SK-N-SH (cell line): ENCODE measurements around the gene SEMA4D. TPM values are rescaled to one million over a fixed set of nuclear protein-coding genes. Genes with fewer than 3 reads are reported as not detected.

Experiments
- CTCF ChIA-PET: fragments of 300-600, 350-600 bp; formaldehyde crosslinking; extraction: SDS; loops from one replicate; lab custom pipeline; 2021; lab: Yijun Ruan, JAX
- POLR2A ChIA-PET: fragments of 350-600 bp; sonication (Branson Sonifier 250); formaldehyde crosslinking; extraction: SDS; loops from one replicate; lab custom pipeline; 2020; ENCODE audit warnings: antibody characterized with exemption, inconsistent platforms; lab: Yijun Ruan, JAX
- DNase-seq: peaks from one replicate; pipeline ENCODE4 v3.0.0; 2012
- H2AFZ ChIP-seq: fragments of 200-600 bp; sonication (generic); 2 replicates; pipeline ENCODE4 v1.8.1; 2016; ENCODE audit warnings: antibody characterized with exemption, mild to moderate bottlenecking, low read depth
- H3F3A ChIP-seq: fragments of 200-600 bp; sonication (generic); replicated peaks from 2 replicates; pipeline ENCODE3; 2016; ENCODE audit warnings: antibody characterized with exemption, mild to moderate bottlenecking; ENCODE audit not compliant: insufficient read depth
- H3K27ac ChIP-seq, 2 experiments: fragments of 200-500 bp in 1 of 2; fragments of 200-600 bp in 1 of 2; sonication (Bioruptor generic) in 1 of 2; sonication (generic), shearing (Covaris generic) in 1 of 2; 2 replicates each; pipeline versions ENCODE4 v1.5.1 to v1.6.1; 2014 to 2016; ENCODE audit warnings: low read depth in 2 of 2, inconsistent platforms in 1 of 2, low read length in 1 of 2, mild to moderate bottlenecking in 1 of 2, mixed read lengths in 1 of 2
- H3K27me3 ChIP-seq: fragments of 200-600 bp; sonication (generic), shearing (Covaris generic); 2 replicates; pipeline ENCODE4 v1.6.1; 2016; ENCODE audit warnings: mixed run types; ENCODE audit not compliant: insufficient read depth
- H3K36me3 ChIP-seq, 2 experiments: fragments of 200-500 bp in 1 of 2; fragments of 200-600 bp in 1 of 2; sonication (Bioruptor generic) in 1 of 2; sonication (generic) in 1 of 2; replicated peaks in 1 of 2; 2 replicates each; pipeline versions ENCODE3 to v1.5.1; 2014 to 2016; ENCODE audit warnings: low read length in 1 of 2, mild to moderate bottlenecking in 1 of 2; ENCODE audit not compliant: insufficient read depth in 2 of 2, control insufficient read depth in 1 of 2
- H3K4me1 ChIP-seq, 2 experiments: fragments of 200-500 bp in 1 of 2; fragments of 200-600 bp in 1 of 2; sonication (Bioruptor generic) in 1 of 2; sonication (generic), shearing (Covaris generic) in 1 of 2; 2 replicates each; pipeline versions ENCODE4 v1.5.1 to v1.6.1; 2014 to 2016; ENCODE audit warnings: low read depth in 1 of 2, low read length in 1 of 2, mixed run types in 1 of 2; ENCODE audit not compliant: insufficient read depth in 2 of 2, control insufficient read depth in 1 of 2
- H3K4me2 ChIP-seq: fragments of 200-600 bp; sonication (generic), shearing (Covaris generic); 2 replicates; pipeline ENCODE4 v1.6.1; 2017; ENCODE audit warnings: mixed run types
- H3K4me3 ChIP-seq, 2 experiments: fragments of 200-500 bp in 1 of 2; fragments of 200-600 bp in 1 of 2; sonication (Bioruptor generic) in 1 of 2; sonication (generic), shearing (Covaris generic) in 1 of 2; 2 replicates each; pipeline versions ENCODE4 v1.5.1 to v1.8.1; 2014 to 2016; ENCODE audit warnings: low read depth in 2 of 2, inconsistent platforms in 1 of 2, low read length in 1 of 2, mild to moderate bottlenecking in 1 of 2, mixed read lengths in 1 of 2, moderate library complexity in 1 of 2
- H3K79me2 ChIP-seq: fragments of 200-600 bp; sonication (generic); 2 replicates; pipeline ENCODE4 v1.8.1; 2017; ENCODE audit warnings: mild to moderate bottlenecking; ENCODE audit not compliant: insufficient read depth
- H3K9ac ChIP-seq: fragments of 200-600 bp; sonication (generic); 2 replicates; pipeline ENCODE4 v1.6.1; 2017; ENCODE audit warnings: mixed run types
- H3K9me2 ChIP-seq: fragments of 200-600 bp; sonication (generic); 2 replicates; pipeline ENCODE4 v1.6.1; 2017; ENCODE audit warnings: mixed run types
- H3K9me3 ChIP-seq: fragments of 200-600 bp; sonication (generic); 2 replicates; pipeline ENCODE4 v1.6.1; 2017; ENCODE audit warnings: mixed run types, mild to moderate bottlenecking, moderate library complexity
- H4K20me1 ChIP-seq: fragments of 200-600 bp; sonication (generic); 2 replicates; pipeline ENCODE4 v1.6.1; 2017; ENCODE audit warnings: mild to moderate bottlenecking, mixed run types; ENCODE audit not compliant: insufficient read depth
- CTCF ChIP-seq: fragments of 200-600 bp; sonication (generic); IDR thresholded peaks from 2 replicates; pipeline ENCODE4 v1.6.1; 2017; ENCODE audit warnings: antibody characterized with exemption, mild to moderate bottlenecking, moderate library complexity
- EP300 ChIP-seq, 2 experiments: IDR thresholded peaks; 2 replicates each; pipeline versions ENCODE4 v1.4.0 to v1.6.1; 2012; ENCODE audit warnings: borderline replicate concordance in 1 of 2, low read depth in 1 of 2, low read length in 1 of 2
- FOSL2 ChIP-seq: IDR thresholded peaks from 2 replicates; pipeline ENCODE4 v1.4.0; 2012; ENCODE audit warnings: low read depth, mild to moderate bottlenecking, moderate library complexity, borderline replicate concordance
- FOXJ3 ChIP-seq: sonication (generic); formaldehyde crosslinking; IDR thresholded peaks from 2 replicates; pipeline ENCODE4 v1.5.1; 2020; ENCODE audit warnings: mild to moderate bottlenecking, missing genetic modification reagents
- GABPA ChIP-seq: IDR thresholded peaks from 2 replicates; pipeline ENCODE4 v1.4.0; 2012; ENCODE audit warnings: low read depth, mild to moderate bottlenecking
- MEF2A ChIP-seq: IDR thresholded peaks from 2 replicates; pipeline ENCODE4 v1.4.0; 2012; ENCODE audit warnings: low read depth, borderline replicate concordance
- MXI1 ChIP-seq: IDR thresholded peaks from 2 replicates; pipeline ENCODE4 v1.6.1; 2012; ENCODE audit warnings: mild to moderate bottlenecking, low read depth, low read length, improper control_type of control experiment
- NFIC ChIP-seq: IDR thresholded peaks from 2 replicates; pipeline ENCODE4 v1.4.0; 2012; ENCODE audit warnings: borderline replicate concordance
- NRF1 ChIP-seq: IDR thresholded peaks from 2 replicates; pipeline ENCODE4 v1.6.1; 2012; ENCODE audit warnings: low read depth, mild to moderate bottlenecking, low read length
- POLR2AphosphoS5 ChIP-seq: IDR thresholded peaks from 2 replicates; pipeline ENCODE4 v1.6.1; 2012; ENCODE audit warnings: low read depth, low read length
- RAD21 ChIP-seq: IDR thresholded peaks from 2 replicates; pipeline ENCODE4 v1.6.1; 2012; ENCODE audit warnings: mild to moderate bottlenecking, low read length
- RCOR1 ChIP-seq: fragments of 150-350 bp; IDR thresholded peaks from 2 replicates; pipeline ENCODE4 v1.6.1; 2017; ENCODE audit warnings: antibody characterized with exemption, low read length
- REST ChIP-seq: IDR thresholded peaks from 2 replicates; pipeline ENCODE4 v1.6.1; 2012; ENCODE audit warnings: mild to moderate bottlenecking, low read depth, low read length, moderate library complexity
- RXRA ChIP-seq: IDR thresholded peaks from 2 replicates; pipeline ENCODE4 v1.4.0; 2012; ENCODE audit warnings: low read depth, mild to moderate bottlenecking, borderline replicate concordance
- SIN3A ChIP-seq: IDR thresholded peaks from 2 replicates; pipeline ENCODE4 v1.6.1; 2012; ENCODE audit warnings: low read depth, mild to moderate bottlenecking, low read length, moderate library complexity, borderline replicate concordance
- TCF12 ChIP-seq: IDR thresholded peaks from 2 replicates; pipeline ENCODE4 v1.4.0; 2012
- TEAD4 ChIP-seq: IDR thresholded peaks from 2 replicates; pipeline ENCODE4 v1.4.0; 2012; ENCODE audit warnings: mild to moderate bottlenecking, borderline replicate concordance; ENCODE audit not compliant: insufficient read depth
- USF1 ChIP-seq: IDR thresholded peaks from 2 replicates; pipeline ENCODE4 v1.4.0; 2012; ENCODE audit warnings: low read depth, borderline replicate concordance
- ZBTB33 ChIP-seq: IDR thresholded peaks from 2 replicates; pipeline ENCODE4 v1.4.0; 2012; ENCODE audit warnings: low read depth, borderline replicate concordance
- WGBS: methylation state at CpG from one replicate; pipeline ENCODE4 v1.1.6; 2017; ENCODE audit warnings: low lambda C conversion rate; 5-methylcytosine and 5-hydroxymethylcytosine counted together
- polyA plus RNA-seq, 3 experiments: library from polyadenylated mRNA; depleted of rRNA; stranded (reverse); fragments of >200 nt; gene quantifications; 2 replicates each; pipeline ENCODE4 v1.2.3, GENCODE V29; 2012

Gene SEMA4D
- polyA plus RNA-seq, 1 of the 3 experiments (the other 2 are of a cell fraction) = 4.8 TPM

- H3K9ac ChIP-seq = no peak overlapping the region
- no peak overlapping the region for H3K27ac ChIP-seq
- no peaks in the 10 kb centered on the region for H3K79me2 ChIP-seq
- TF ChIP-seq SIN3A = no peak
- TF ChIP-seq TEAD4 = no peak
- TF ChIP-seq RAD21 = no peak
- no peak for TF ChIP-seq TCF12
- TF ChIP-seq EP300 (IDR thresholded peaks at IDR 0.05; ENCODE audit: borderline replicate concordance in 1 of 2, low read depth in 1 of 2, low read length in 1 of 2) = no peak
- TF ChIP-seq NFIC = no peak
- no peak for TF ChIP-seq FOXJ3 (CRISPR knock-in tag)
- TF ChIP-seq USF1 = no peak
- TF ChIP-seq RCOR1 = no peak
- TF ChIP-seq ZBTB33 = no peak
- TF ChIP-seq REST = no peak
- no peak for TF ChIP-seq FOSL2
- TF ChIP-seq CTCF = no peak
- no peak for TF ChIP-seq GABPA
- no peak for TF ChIP-seq MXI1
- no peak for TF ChIP-seq NRF1
- no peak for TF ChIP-seq MEF2A
- no peak for TF ChIP-seq POLR2AphosphoS5
- TF ChIP-seq RXRA = no peak
- H3K9me2 ChIP-seq = no peaks in the 10 kb centered on the region
- no peaks in the 10 kb centered on the region for H3K27me3 ChIP-seq
- H3K4me1 ChIP-seq = peaks cover 0 to 34% of the 10 kb centered on the region in 2 experiments; a peak in 1 of 4 replicates
- H3K36me3 ChIP-seq = no peaks in the 10 kb centered on the region
- H3K4me3 ChIP-seq = no peak overlapping the region
- ChIA-PET CTCF (no interaction called here), POLR2A (no interaction called here)
- H3K4me2 ChIP-seq = no peak overlapping the region
- no peak for DNase-seq
- no peak overlapping the region for H2AFZ ChIP-seq
- no peaks in the 10 kb centered on the region for H4K20me1 ChIP-seq
- no peaks in the 10 kb centered on the region for H3F3A ChIP-seq
- WGBS = 87% methylated on average over 5 of the region's 9 CpGs
- no peaks in the 10 kb centered on the region for H3K9me3 ChIP-seq
Measured at GRCh38 chr9:89491694-89492093, 6.2 kb downstream of the SEMA4D start.
